AG09309 (cell line): ENCODE results near the gene PHKB.
"Not testable (repeated sequence)": the region's sequence is repeated elsewhere in the genome, so short reads cannot be mapped to it uniquely, and the experiment has no call there.

Experiments
- DNase-seq: peaks from one replicate; pipeline ENCODE4 v3.0.0-alpha.2; 2010; ENCODE audit warnings: low read depth
- H3K4me3 ChIP-seq: 2 replicates; pipeline ENCODE4 v1.5.1; 2011; ENCODE audit warnings: mild to moderate bottlenecking, low read depth, low read length, moderate library complexity; ENCODE audit not compliant: control insufficient read depth
- TF ChIP-seq, protein P1 (sequence below): IDR thresholded peaks from 2 replicates; pipeline ENCODE4 v1.5.1; 2011; ENCODE audit warnings: mild to moderate bottlenecking, low read depth, low read length, inconsistent platforms; ENCODE audit not compliant: insufficient read depth, control insufficient read depth; ENCODE audit errors: missing control alignments

Gene PHKB

GRCh38 chr16:47461598-47462266 is 601 bp downstream of the PHKB start:
- TF ChIP-seq, protein P1, sequence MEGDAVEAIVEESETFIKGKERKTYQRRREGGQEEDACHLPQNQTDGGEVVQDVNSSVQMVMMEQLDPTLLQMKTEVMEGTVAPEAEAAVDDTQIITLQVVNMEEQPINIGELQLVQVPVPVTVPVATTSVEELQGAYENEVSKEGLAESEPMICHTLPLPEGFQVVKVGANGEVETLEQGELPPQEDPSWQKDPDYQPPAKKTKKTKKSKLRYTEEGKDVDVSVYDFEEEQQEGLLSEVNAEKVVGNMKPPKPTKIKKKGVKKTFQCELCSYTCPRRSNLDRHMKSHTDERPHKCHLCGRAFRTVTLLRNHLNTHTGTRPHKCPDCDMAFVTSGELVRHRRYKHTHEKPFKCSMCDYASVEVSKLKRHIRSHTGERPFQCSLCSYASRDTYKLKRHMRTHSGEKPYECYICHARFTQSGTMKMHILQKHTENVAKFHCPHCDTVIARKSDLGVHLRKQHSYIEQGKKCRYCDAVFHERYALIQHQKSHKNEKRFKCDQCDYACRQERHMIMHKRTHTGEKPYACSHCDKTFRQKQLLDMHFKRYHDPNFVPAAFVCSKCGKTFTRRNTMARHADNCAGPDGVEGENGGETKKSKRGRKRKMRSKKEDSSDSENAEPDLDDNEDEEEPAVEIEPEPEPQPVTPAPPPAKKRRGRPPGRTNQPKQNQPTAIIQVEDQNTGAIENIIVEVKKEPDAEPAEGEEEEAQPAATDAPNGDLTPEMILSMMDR = no peak
- no peak for DNase-seq
- H3K4me3 ChIP-seq = peak overlapping the region; percentile 97

DNA sequence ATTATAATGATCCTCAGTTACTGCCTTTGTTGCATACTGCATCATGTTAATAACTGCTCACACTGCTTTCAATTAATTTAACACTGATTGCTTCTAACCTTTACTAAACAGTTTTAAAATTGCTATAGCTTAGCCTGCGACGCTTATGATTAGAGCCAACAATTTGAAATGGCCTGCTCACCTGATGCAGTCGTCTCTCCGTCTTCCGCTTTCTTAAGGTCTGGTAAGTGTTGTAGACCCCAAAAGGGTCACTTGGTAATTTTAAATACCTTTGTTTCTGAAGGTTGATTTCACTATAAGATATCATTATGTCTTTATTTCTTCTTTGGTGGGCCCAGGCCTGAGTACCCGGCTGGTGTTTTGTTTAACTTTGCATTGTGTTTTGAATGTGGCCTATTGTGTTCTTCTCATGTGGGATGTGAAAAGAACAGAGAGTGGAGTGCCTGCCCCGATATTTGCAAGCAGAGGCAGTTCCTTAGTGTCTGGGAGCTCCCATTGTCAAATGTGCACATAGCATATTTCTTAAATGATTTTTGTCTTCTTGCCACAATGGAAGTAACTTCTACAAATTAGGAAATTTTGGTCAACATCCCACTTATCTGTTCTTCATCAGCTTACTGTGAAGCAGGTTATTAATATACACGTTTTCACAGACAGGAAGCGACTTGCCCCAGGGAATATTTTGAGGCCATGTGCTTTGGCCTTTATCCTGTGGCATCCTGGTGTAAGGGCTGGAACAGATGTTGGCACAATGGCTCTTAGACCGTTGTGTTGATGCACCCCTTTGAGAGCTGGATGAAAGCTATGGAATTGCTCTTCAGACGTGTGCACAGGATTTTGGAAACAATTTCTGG is 2.9 kb downstream of the PHKB start:
- DNase-seq = no peak

GRCh38 chr16:47465919-47466630 is 4.9 kb downstream of the PHKB start:
- DNase-seq = no peak
- TF ChIP-seq, protein P1 = no peak
- H3K4me3 ChIP-seq = no peak overlapping the region

More for the DNA sequence above, 2.9 kb downstream of the PHKB start:
- TF ChIP-seq, protein P1 = no peak
- H3K4me3 ChIP-seq = no peak overlapping the region

- TF ChIP-seq, protein P1 = no peak
- H3K4me3 ChIP-seq = no peak overlapping the region
- no peak for DNase-seq
These were observed 6.4 kb downstream of the PHKB start for GRCh38 chr16:47467501-47467900.

- not testable (repeated sequence) for H3K4me3 ChIP-seq, DNase-seq
These were observed 7.0 kb downstream of the PHKB start for GRCh38 chr16:47468070-47468689.

DNA sequence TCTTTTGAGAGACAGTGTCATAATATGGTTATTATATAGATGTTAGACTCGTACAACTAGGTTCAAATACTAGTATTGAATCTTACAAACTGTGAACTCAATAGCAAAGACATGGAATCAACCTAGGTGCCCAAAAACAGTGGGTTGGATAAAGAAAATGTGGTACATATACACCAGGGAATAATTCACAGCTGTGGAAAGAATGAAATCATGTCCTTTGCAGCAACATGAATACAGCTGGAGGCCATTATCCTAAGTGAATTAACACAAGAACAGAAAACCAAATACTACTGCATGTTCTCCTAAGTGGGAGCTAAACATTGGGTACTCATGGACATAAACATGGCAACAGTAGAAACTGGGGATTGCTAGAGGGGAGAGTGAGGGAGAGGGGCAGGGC is 8.1 kb downstream of the PHKB start:
- no peak overlapping the region for H3K4me3 ChIP-seq
- TF ChIP-seq, protein P1 = no peak
- DNase-seq = no peak
